Epithelial cell of prostate (primary cell): ENCODE results near the gene MRM3.
"Not testable (repeated sequence)": the region's sequence is repeated elsewhere in the genome, so short reads cannot be mapped to it uniquely, and the experiment has no call there.

Experiments
- DNase-seq: peaks from one replicate; pipeline ENCODE4 v3.0.0-alpha.2; 2011; ENCODE audit warnings: low read depth, low spot score
- H3K27ac ChIP-seq: fragments of 450-650 bp; 2 replicates; pipeline ENCODE4 v1.5.1; 2017; ENCODE audit warnings: mild to moderate bottlenecking

The MRM3 gene

GRCh38 chr17:812638-813204 is 30.6 kb downstream of the MRM3 start:
- DNase-seq = no peak

GRCh38 chr17:814371-814770 is 32.2 kb downstream of the MRM3 start:
- no peak overlapping the region for H3K27ac ChIP-seq

More at GRCh38 chr17:812638-813204, 30.6 kb downstream of the MRM3 start:
- H3K27ac ChIP-seq = no peak overlapping the region

DNA sequence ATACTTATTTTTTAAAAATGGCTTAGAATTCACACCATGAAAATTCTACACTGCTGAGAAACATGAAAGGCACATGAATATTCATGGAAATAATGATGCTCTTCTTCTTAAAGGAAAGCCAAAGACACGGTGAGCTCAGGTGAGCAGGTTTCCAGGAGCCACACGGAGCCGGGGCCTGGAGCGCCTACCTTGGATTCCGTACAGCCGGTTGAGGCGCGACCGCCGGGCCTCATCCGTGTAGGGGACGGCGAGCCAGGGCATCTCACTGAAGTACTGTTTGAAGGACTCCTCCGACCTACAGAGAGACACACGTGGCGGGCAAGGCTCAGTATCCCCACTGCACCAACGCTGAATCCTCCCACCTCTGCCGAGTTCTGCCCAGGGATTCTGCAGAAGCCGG is 37.1 kb downstream of the MRM3 start:
- no peak for DNase-seq
- H3K27ac ChIP-seq = no peak overlapping the region

More at GRCh38 chr17:814371-814770, 32.2 kb downstream of the MRM3 start:
- DNase-seq = no peak

- no peak for DNase-seq
- H3K27ac ChIP-seq = no peak overlapping the region
Observed at GRCh38 chr17:823501-823902, 41.3 kb downstream of the MRM3 start.

DNA sequence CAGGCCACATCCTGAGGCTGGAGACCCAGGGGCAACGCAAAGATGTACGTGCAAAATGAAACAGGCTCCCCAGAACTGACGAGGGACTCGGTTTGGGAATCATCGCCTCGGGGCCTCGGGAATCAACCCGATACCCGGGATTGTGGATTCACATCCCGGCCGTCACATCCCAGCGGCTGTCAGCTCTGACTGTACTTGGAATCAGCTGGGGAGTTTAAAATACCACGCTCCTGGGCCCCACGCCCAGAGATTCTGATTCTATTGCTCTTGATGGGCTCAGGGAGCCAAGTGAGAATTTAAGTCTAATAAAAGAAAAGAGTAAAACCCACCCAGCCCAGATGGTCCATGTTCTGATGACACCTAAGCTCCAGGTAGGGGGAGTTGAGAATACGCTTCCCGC is 42.2 kb downstream of the MRM3 start:
- no peak overlapping the region for H3K27ac ChIP-seq
- no peak for DNase-seq

DNA sequence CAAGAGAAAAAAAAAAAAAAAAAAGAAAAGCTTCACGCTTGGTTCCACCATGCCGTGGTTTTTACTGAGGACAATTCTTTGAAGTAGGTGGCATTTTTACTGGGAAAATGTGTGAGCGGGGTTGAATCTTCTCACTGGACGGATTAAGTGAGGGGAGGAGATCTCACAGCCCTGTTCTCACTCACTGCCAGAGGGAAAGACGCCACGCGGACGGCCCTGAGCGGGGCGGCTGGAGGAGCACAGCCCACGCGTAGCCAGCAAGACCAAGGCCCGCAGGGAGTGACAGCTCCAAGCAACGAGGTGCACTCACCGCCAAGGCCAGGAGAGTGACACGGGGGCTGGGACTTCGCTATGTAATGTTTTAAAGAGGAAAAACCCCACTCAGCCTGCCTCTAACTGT is 43.1 kb downstream of the MRM3 start:
- no peak for DNase-seq
- no peak overlapping the region for H3K27ac ChIP-seq

GRCh38 chr17:826778-827177 is 44.6 kb downstream of the MRM3 start:
- DNase-seq = no peak
- H3K27ac ChIP-seq = no peak overlapping the region

DNA sequence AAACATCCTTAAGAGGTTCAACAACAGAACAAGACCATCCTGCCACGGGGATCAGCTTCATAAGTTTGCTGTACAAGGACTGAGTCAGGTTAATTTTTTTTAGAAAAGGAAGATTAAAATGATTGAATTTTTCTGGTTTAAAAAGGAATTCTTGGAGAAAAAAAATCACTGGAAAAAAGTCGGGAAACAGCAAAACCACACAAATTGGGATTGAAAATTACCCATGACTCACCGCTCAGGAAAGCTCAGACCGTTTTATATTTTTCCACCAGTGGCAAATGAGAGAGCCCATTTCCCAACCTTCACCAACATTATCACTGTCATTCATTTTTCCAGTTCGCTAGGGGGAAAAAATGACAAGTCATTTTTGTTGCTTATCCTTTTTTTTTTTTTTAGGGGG is 46.6 kb downstream of the MRM3 start:
- H3K27ac ChIP-seq = no peak overlapping the region
- no peak for DNase-seq

DNA sequence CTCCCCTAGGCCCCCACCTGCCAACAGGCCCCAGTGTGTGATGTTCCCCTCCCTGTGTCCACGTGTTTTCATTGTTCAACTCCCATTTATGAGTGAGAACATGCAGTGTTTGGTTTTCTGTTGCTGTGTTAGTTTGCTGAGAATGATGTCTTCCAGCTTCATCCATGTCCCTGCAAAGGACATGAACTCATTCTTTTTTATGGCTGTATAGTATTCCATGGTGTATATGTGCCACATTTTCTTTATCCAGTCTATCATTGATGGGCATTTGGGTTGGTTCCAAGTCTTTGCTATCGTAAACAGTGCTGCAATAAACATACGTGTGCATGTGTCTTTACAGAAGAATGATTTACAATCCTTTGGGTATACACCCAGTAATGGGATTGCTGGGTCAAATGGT is 47.5 kb downstream of the MRM3 start:
- H3K27ac ChIP-seq, DNase-seq: not testable (repeated sequence)

DNA sequence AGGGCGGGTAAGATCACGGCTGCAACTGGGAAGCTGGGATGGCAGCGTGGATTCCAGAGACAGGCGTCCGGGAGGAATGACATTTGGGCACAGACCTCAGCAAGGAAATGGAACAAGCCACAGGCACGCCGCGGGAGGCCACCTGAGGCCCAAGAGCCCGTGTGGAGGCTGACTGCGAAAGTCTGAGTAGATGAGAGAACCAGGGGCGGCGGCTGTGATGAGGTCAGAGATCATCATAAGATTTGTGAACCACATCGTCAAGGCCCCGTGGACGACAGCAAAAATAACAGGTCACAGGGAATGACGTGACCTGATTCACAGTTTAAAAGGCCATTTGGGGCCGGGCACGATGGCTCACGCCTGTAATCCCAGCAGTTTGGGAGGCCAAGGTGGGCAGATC is 48.2 kb downstream of the MRM3 start:
- no peak for DNase-seq
- no peak overlapping the region for H3K27ac ChIP-seq

DNA sequence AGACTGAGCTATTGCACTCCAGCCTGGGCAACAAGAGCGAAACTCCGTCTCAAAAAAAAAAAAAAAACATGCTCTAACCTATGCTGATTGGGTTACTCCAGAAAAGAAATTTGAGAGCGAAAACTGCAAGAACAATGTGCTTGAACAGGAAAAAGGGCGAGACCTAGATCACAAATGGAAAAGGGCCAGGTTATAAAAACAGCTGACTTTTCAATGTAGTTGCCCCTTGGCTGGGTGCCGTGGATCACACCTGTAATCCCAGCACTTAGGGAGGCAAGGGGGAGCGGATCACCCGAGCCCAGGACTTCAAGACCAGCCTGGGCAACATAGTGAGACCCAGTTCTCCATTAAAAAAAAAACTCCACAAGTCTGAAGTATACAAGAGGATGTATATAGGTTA is 48.8 kb downstream of the MRM3 start:
- no peak for DNase-seq
- H3K27ac ChIP-seq = no peak overlapping the region

GRCh38 chr17:834136-834535 is 52.0 kb downstream of the MRM3 start:
- DNase-seq = no peak
- no peak overlapping the region for H3K27ac ChIP-seq

GRCh38 chr17:835263-835662 is 53.1 kb downstream of the MRM3 start:
- no peak for DNase-seq
- no peak overlapping the region for H3K27ac ChIP-seq

DNA sequence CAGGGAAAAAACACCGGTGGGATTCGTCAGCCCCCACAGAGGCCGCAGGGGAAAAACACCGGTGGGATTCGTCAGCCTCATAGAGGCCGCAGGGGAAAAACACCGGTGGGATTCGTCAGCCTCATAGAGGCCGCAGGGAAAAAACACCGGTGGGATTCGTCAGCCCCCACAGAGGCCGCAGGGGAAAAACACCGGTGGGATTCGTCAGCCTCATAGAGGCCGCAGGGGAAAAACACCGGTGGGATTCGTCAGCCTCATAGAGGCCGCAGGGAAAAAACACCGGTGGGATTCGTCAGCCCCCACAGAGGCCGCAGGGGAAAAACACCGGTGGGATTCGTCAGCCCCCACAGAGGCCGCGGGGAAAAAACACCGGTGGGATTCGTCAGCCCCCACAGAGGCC is 53.6 kb downstream of the MRM3 start:
- not testable (repeated sequence) for DNase-seq, H3K27ac ChIP-seq

- no peak overlapping the region for H3K27ac ChIP-seq
- DNase-seq = no peak
Observed at GRCh38 chr17:836151-836550, 54.0 kb downstream of the MRM3 start.

- H3K27ac ChIP-seq = no peak overlapping the region
Observed at GRCh38 chr17:838486-838885, 56.3 kb downstream of the MRM3 start.

GRCh38 chr17:841313-841712 is 59.2 kb downstream of the MRM3 start:
- DNase-seq = no peak
- H3K27ac ChIP-seq = no peak overlapping the region

More at GRCh38 chr17:838486-838885, 56.3 kb downstream of the MRM3 start:
- DNase-seq = no peak
